ENCODE data around the gene COX19. TPM values are rescaled to one million over a fixed set of nuclear protein-coding genes. Genes with fewer than 3 reads are reported as not detected.

The COX19 gene
- total RNA-seq, 1 experiment from 2014 or later: 12.3 TPM

- H3K4me2 ChIP-seq (ENCODE audit: insufficient read depth, insufficient read length, low read length): no peak overlapping the region
- no peak overlapping the region for H2AFZ ChIP-seq (ENCODE audit: low read length)
- no peaks in the 10 kb centered on the region for H3K27me3 ChIP-seq (ENCODE audit: insufficient read depth, low read length)
- Mint-ChIP-seq H3K9me3 (peaks cover 0 to 3% of the 10 kb centered on the region in 2 experiments; a peak in 1 of 5 replicates), H3K4me3 (no peak overlapping the region; a peak in 1 of 5 replicates), H3K27ac (no peak overlapping the region; a peak in 1 of 7 replicates), H3K27me3 (ENCODE audit: low read depth) (peaks cover 4% of the 10 kb centered on the region; the same call in 1 of the 2 replicates), H3K36me3 (ENCODE audit: insufficient read depth in 1 of 3, low read depth in 3 of 3) (peaks cover 0 to 21% (median 12%) of the 10 kb centered on the region in 3 experiments; a peak in 6 of 7 replicates), H3K4me1 (peaks cover 12 to 20% of the 10 kb centered on the region in 2 experiments)
- no peak overlapping the region for H4K91ac ChIP-seq (ENCODE audit: insufficient read length, low read depth, low read length)
- no peak overlapping the region for H4K5ac ChIP-seq (ENCODE audit: insufficient read length, low read depth, low read length)
- H3K4me1 ChIP-seq (ENCODE audit: insufficient read depth, low read length): no peaks in the 10 kb centered on the region
- H2BK5ac ChIP-seq (ENCODE audit: insufficient read length, low read length): no peak overlapping the region
- H2BK20ac ChIP-seq (ENCODE audit: low read depth, low read length, poor library complexity, severe bottlenecking): no peak overlapping the region
- no peak overlapping the region for H3T11ph ChIP-seq (ENCODE audit: low read length)
- no peaks in the 10 kb centered on the region for H3K79me2 ChIP-seq (ENCODE audit: insufficient read depth, low read length)
- no peak overlapping the region; the same call in 1 of the 2 replicates for H3K14ac ChIP-seq (ENCODE audit: insufficient read depth, low read length)
- H3K18ac ChIP-seq (ENCODE audit: insufficient read length, low read depth, low read length): peak overlapping the region; percentile 7
- H2AK5ac ChIP-seq (ENCODE audit: insufficient read length, low read length): no peak overlapping the region
- H2BK15ac ChIP-seq (ENCODE audit: low read depth, low read length): no peak overlapping the region
- no peak overlapping the region for H3K4ac ChIP-seq (ENCODE audit: low read depth, low read length)
- H4K8ac ChIP-seq (replicated peaks; ENCODE audit: insufficient read length, low read depth, low read length): no peak overlapping the region
- no peak overlapping the region for H3K9ac ChIP-seq (ENCODE audit: extremely low read depth, insufficient read length, low read length)
- no peaks in the 10 kb centered on the region for H3K23me2 ChIP-seq (ENCODE audit: insufficient read length, low read depth, low read length, poor library complexity, severe bottlenecking)
- no peak for DNase-seq
- no peak overlapping the region for H2BK120ac ChIP-seq (ENCODE audit: low read depth, low read length, poor library complexity, severe bottlenecking)
- H3K23ac ChIP-seq (ENCODE audit: insufficient read length, low read depth, low read length): no peak overlapping the region
- no peak overlapping the region for H2BK12ac ChIP-seq (ENCODE audit: insufficient read length, low read depth, low read length)
- no CpG with 5 or more reads among the region's 37 CpGs for WGBS (ENCODE audit: extremely low coverage, insufficient read length, low lambda C conversion rate)
- no peaks in the 10 kb centered on the region for H4K20me1 ChIP-seq (ENCODE audit: control insufficient read depth, insufficient read depth, insufficient read length)
- H3K27ac ChIP-seq (ENCODE audit: insufficient read length, low read depth, low read length): no peak overlapping the region
- TF ChIP-seq CTCF (conservative IDR thresholded peaks at IDR 0.05): peak; percentile 19; the same call in 1 of the 3 replicates
- no peaks in the 10 kb centered on the region for H3K79me1 ChIP-seq (ENCODE audit: insufficient read depth, low read depth, low read length, poor library complexity, severe bottlenecking)
- H3K9me3 ChIP-seq (ENCODE audit: control insufficient read depth, low read depth, low read length): no peaks in the 10 kb centered on the region
- H3K56ac ChIP-seq (ENCODE audit: insufficient read length, low read depth, low read length): no peak overlapping the region
Measured at GRCh38 chr7:963236-964078, 11.9 kb downstream of the COX19 start.

All from H9 (cell line).